H1 (cell line): ENCODE results near the gene RASGEF1C.

Source experiments
- CBX8 ChIP-seq: fragments of 300-800, 300-1000 bp; sonication (generic); IDR thresholded peaks from 2 replicates; pipeline ENCODE4 v1.7.1; 2016; ENCODE audit warnings: low read depth, low read length, borderline replicate concordance
- EZH2 ChIP-seq: fragments of 200-600 bp; sonication (generic); IDR thresholded peaks from 2 replicates; pipeline ENCODE4 v1.7.1; 2012; ENCODE audit warnings: low read depth, mild to moderate bottlenecking, moderate library complexity, low read length, inconsistent platforms; ENCODE audit not compliant: severe bottlenecking
- KDM1A ChIP-seq: fragments of 200-600, 300-600 bp; sonication (generic); IDR thresholded peaks from 2 replicates; pipeline ENCODE4 v1.7.1; 2016; ENCODE audit warnings: mild to moderate bottlenecking, low read length, borderline replicate concordance
- POLR2AphosphoS5 ChIP-seq: IDR thresholded peaks from 2 replicates; pipeline ENCODE4 v1.6.1; 2011; ENCODE audit warnings: low read depth, low read length
- TF ChIP-seq, protein P1 (sequence below), 3 experiments: IDR thresholded peaks; 1 replicate in 2 of 3; 2 replicates in 1 of 3; pipeline versions ENCODE4 v1.5.1 to v1.6.1; 2011; ENCODE audit warnings: low read length in 3 of 3, mild to moderate bottlenecking in 3 of 3, inconsistent platforms in 2 of 3, low read depth in 1 of 3, moderate library complexity in 1 of 3; ENCODE audit not compliant: insufficient read depth in 1 of 3; ENCODE audit errors: control extremely low read depth in 1 of 3

DNA sequence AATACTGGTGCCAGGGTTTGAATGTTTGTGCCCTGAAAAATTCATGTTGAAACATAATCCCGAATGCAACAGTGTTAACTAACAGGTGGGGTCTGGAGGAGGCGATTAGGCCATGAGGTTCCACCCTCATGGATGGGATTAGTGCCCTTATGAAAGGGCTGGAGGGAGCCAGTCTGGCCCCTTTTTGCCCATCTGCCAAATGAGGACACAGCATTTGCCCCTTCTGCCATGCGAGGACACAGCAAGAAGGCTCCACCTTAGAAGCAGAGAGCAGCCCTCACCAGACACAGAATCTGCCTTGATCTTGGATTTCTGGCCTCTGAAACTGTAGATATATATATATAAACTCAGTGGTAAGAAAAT is 104.9 kb downstream of the RASGEF1C start:
- TF ChIP-seq KDM1A (no peak), EZH2 (no peak), POLR2AphosphoS5 (no peak), CBX8 (no peak)
- TF ChIP-seq, protein P1, sequence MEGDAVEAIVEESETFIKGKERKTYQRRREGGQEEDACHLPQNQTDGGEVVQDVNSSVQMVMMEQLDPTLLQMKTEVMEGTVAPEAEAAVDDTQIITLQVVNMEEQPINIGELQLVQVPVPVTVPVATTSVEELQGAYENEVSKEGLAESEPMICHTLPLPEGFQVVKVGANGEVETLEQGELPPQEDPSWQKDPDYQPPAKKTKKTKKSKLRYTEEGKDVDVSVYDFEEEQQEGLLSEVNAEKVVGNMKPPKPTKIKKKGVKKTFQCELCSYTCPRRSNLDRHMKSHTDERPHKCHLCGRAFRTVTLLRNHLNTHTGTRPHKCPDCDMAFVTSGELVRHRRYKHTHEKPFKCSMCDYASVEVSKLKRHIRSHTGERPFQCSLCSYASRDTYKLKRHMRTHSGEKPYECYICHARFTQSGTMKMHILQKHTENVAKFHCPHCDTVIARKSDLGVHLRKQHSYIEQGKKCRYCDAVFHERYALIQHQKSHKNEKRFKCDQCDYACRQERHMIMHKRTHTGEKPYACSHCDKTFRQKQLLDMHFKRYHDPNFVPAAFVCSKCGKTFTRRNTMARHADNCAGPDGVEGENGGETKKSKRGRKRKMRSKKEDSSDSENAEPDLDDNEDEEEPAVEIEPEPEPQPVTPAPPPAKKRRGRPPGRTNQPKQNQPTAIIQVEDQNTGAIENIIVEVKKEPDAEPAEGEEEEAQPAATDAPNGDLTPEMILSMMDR (IDR thresholded peaks at IDR 0.05; ENCODE audit: control extremely low read depth in 1 of 3, insufficient read depth in 1 of 3, low read depth in 1 of 3, low read length in 3 of 3) = no peak
